ENCODE results near the gene GMPR.
"Not testable (repeated sequence)": the region's sequence is repeated elsewhere in the genome, so short reads cannot be mapped to it uniquely, and the experiment has no call there.

The GMPR gene

DNA sequence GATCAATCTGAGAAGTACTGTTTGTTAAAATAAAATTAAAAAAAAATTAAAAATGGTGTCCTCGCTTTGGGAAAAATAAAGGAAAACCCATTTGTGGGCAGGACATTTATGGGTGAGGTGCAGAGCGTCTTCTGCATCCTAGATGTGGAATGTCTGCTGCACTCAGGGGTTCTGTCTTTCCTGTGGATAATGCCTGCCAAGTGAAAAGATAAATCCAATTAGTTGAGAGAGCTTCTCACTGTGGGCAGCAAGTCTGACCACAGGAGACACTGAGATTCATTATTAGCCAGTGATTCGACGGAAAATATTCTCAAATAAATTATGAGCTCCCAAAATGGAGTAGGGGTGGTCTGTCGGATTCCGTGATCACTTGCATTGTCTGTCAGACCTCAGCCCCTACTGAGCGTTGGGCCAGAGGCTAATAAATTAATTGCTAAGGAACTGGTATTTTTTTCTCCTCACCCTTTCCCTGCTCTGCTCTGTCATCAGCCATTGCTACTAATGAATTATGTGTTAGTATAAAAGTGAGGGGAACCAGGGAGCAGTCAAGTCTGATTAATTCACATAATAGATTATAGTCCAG, 10.0 kb downstream of the GMPR start:
- Histone ChIP-seq H3K4me1 (ENCODE audit: control insufficient read depth, insufficient read depth, low read length) (peaks cover 1% of the 10 kb centered on the region; the same call in 1 of the 2 replicates), H3K36me3 (ENCODE audit: control insufficient read depth, insufficient read depth, low read length) (no peaks in the 10 kb centered on the region), H3K9me3 (ENCODE audit: control insufficient read depth, insufficient read depth, low read length) (no peaks in the 10 kb centered on the region), H3K4me3 (ENCODE audit: low read length) (no peak overlapping the region), H3K27ac (ENCODE audit: low read length) (no peak overlapping the region), H3K27me3 (ENCODE audit: control insufficient read depth, insufficient read depth, low read length) (no peaks in the 10 kb centered on the region)
- DNase-seq (ENCODE audit: low read depth, low spot score) = no peak
- WGBS (ENCODE audit: insufficient coverage, insufficient read length) = no CpG with 5 or more reads among the region's 7 CpGs

DNA sequence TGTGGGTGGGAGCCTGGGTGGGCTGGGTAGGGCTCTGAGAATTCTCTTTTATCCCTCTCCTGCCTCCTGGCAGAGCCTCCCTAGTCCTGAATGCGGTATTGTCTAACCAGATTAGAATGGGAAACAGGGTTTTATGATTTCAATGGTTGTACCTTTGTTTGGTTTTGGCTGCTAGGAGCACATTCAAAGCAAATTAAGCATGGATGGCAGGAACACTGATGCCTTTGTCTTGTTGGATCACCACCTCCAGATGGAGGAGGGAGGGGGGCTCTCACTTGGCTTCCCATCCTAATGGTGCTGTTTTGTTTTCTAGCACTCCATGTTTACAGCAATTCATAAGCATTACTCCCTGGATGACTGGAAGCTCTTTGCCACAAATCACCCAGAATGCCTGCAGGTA, 11.6 kb downstream of the GMPR start:
- DNase-seq (ENCODE audit: low read depth, low spot score) = no peak
- no peaks in the 10 kb centered on the region for H3K9me3 ChIP-seq (ENCODE audit: control insufficient read depth, insufficient read depth, low read length)
- peaks cover 1% of the 10 kb centered on the region; the same call in 1 of the 2 replicates for H3K4me1 ChIP-seq (ENCODE audit: control insufficient read depth, insufficient read depth, low read length)
- no peak overlapping the region for H3K4me3 ChIP-seq (ENCODE audit: low read length)
- no peaks in the 10 kb centered on the region for H3K27me3 ChIP-seq (ENCODE audit: control insufficient read depth, insufficient read depth, low read length)
- no peaks in the 10 kb centered on the region for H3K36me3 ChIP-seq (ENCODE audit: control insufficient read depth, insufficient read depth, low read length)
- no peak overlapping the region for H3K27ac ChIP-seq (ENCODE audit: low read length)
- no CpG with 5 or more reads among the region's 1 CpG for WGBS (ENCODE audit: insufficient coverage, insufficient read length)

DNA sequence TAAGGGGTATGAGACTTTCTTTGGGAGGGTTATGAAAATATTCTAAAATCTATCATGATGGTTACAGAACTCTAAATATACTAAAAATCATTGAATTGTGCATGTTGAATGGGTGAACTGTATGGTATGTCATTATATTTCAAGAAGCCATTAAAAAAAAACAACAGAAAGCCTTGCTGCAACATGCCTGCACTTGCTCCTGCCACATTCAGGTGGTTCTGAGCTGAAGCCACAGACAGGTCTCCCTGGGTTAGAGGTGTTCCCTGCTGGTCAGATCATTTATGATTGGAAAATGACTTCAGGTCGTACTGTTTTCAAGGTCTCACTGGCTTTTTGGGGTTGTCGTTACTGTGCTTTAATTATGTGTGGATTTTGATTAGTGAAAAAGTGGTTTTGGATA, 13.3 kb downstream of the GMPR start:
- Histone ChIP-seq H3K4me3 (ENCODE audit: low read length) (no peak overlapping the region), H3K9me3 (ENCODE audit: control insufficient read depth, insufficient read depth, low read length) (no peaks in the 10 kb centered on the region), H3K27ac (ENCODE audit: low read length) (no peak overlapping the region), H3K36me3 (ENCODE audit: control insufficient read depth, insufficient read depth, low read length) (no peaks in the 10 kb centered on the region), H3K4me1 (ENCODE audit: control insufficient read depth, insufficient read depth, low read length) (no peaks in the 10 kb centered on the region), H3K27me3 (ENCODE audit: control insufficient read depth, insufficient read depth, low read length) (no peaks in the 10 kb centered on the region)
- no CpG with 5 or more reads among the region's 2 CpGs for WGBS (ENCODE audit: insufficient coverage, insufficient read length)
- DNase-seq (ENCODE audit: low read depth, low spot score) = no peak

DNA sequence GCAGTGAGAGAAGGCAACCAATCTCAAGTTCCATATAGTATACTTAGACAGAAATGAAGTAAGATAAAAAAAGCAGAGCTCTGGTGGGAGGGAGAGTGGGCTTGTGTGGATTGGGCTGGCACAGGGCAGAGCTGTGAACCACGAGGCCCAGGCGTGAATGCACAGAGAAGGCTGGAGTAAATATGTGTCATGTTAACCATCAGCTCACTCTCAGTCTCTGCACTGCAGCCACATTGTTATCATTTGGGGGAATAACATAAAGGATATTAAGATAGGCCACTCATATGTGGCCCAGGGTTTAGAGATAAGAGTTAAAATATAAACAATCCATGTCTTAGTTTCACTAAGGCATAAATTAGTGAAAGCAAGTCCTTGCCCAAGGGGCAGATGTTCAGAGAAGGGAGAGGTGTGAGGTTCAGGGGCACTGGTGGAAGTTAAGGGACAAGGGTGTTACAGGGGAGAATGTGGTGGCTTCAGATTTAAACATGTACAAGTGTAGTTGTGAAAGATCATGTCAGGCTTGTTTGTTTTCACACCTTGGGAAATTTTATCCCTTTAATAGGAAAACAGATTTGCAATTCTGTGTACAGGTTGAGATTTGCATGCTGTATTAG, 14.4 kb downstream of the GMPR start:
- no peak for DNase-seq (ENCODE audit: low read depth, low spot score)
- no CpG with 5 or more reads among the region's 2 CpGs for WGBS (ENCODE audit: insufficient coverage, insufficient read length)

DNA sequence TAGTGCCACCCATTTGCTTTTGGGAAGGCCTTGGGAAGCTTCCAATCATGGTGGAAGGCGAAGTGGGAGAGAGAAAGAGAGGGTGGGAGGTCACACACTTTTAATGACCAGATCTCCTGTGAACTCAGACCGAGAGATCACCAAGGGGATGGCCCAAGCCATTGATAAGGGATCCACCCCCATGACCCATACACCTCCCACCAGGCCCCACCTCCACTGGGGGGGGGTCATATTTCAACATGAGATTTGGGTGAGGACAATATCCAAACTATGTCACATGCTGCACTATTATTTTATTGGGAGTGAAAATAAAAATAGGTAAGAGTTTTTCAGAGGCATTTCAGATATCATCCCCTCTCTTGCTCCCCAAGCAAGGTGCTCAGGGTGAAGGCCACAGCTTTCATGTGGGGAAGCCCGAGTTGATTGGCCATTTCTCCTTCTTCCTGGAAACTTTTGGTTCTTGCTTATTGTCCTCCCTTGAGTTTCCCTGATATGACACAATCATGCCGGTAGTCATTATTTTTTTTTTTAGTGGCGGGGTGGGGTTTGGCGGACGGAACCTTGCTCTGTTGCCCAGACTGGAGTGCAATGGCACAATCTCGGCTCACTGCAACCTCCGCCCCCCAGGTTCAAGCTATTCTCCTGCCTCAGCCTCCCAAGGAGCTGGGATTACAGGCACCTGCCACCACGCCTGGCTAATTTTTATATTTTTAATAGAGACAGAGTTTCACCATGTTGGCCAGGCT, 15.2 kb downstream of the GMPR start:
- no CpG with 5 or more reads among the region's 10 CpGs for WGBS (ENCODE audit: insufficient coverage, insufficient read length)
- no peak overlapping the region for H3K27ac ChIP-seq (ENCODE audit: low read length)
- H3K4me1 ChIP-seq (ENCODE audit: control insufficient read depth, insufficient read depth, low read length) = no peaks in the 10 kb centered on the region; the same call in 1 of the 2 replicates
- DNase-seq (ENCODE audit: low read depth, low spot score) = no peak
- H3K9me3 ChIP-seq (ENCODE audit: control insufficient read depth, insufficient read depth, low read length) = no peaks in the 10 kb centered on the region
- no peak overlapping the region for H3K4me3 ChIP-seq (ENCODE audit: low read length)
- no peaks in the 10 kb centered on the region for H3K36me3 ChIP-seq (ENCODE audit: control insufficient read depth, insufficient read depth, low read length)
- no peaks in the 10 kb centered on the region for H3K27me3 ChIP-seq (ENCODE audit: control insufficient read depth, insufficient read depth, low read length)

More for the DNA sequence above, 14.4 kb downstream of the GMPR start:
- no peaks in the 10 kb centered on the region for H3K36me3 ChIP-seq (ENCODE audit: control insufficient read depth, insufficient read depth, low read length)
- H3K27ac ChIP-seq (ENCODE audit: low read length) = no peak overlapping the region
- no peaks in the 10 kb centered on the region for H3K4me1 ChIP-seq (ENCODE audit: control insufficient read depth, insufficient read depth, low read length)
- no peaks in the 10 kb centered on the region for H3K27me3 ChIP-seq (ENCODE audit: control insufficient read depth, insufficient read depth, low read length)
- H3K4me3 ChIP-seq (ENCODE audit: low read length) = no peak overlapping the region
- H3K9me3 ChIP-seq (ENCODE audit: control insufficient read depth, insufficient read depth, low read length) = no peaks in the 10 kb centered on the region

DNA sequence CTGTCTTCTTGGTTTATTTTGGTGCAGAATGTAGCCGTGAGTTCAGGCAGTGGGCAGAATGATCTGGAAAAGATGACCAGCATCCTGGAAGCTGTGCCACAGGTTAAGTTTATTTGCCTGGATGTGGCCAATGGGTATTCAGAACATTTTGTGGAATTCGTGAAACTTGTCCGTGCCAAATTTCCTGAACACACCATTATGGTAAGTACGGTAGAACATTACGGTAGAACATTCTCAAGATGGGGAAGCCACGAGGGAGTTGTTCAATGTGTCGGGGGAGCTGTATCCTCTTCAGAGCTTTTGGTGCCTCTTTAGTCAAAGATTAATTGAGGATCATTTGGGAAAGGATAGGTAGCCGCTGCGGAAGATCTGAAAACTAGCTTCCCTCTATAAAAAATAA, 16.1 kb downstream of the GMPR start:
- Histone ChIP-seq H3K27ac (ENCODE audit: low read length) (no peak overlapping the region), H3K9me3 (ENCODE audit: control insufficient read depth, insufficient read depth, low read length) (no peaks in the 10 kb centered on the region), H3K4me3 (ENCODE audit: low read length) (no peak overlapping the region), H3K4me1 (ENCODE audit: control insufficient read depth, insufficient read depth, low read length) (no peaks in the 10 kb centered on the region; the same call in 1 of the 2 replicates), H3K36me3 (ENCODE audit: control insufficient read depth, insufficient read depth, low read length) (no peaks in the 10 kb centered on the region), H3K27me3 (ENCODE audit: control insufficient read depth, insufficient read depth, low read length) (no peaks in the 10 kb centered on the region)
- DNase-seq (ENCODE audit: low read depth, low spot score) = no peak
- no CpG with 5 or more reads among the region's 9 CpGs for WGBS (ENCODE audit: insufficient coverage, insufficient read length)

DNA sequence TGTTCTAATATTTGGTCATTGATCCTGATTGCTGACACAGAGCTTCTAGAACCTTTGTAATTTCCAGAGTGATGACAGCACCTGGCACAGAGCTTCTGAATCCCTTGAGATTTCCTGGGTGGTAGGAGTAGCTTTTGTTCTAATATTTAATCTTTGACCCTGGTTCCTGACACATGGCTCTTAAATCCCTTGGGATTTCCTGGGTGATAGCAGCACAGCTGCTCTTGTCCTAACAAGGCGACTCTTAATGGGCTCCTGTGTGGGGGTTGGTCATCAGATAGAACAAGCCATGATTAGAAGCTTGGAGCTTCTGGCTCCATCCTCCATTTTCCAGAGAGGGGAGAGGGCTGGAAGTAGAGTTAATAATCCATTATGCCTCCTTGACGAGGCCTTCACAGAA, 18.4 kb downstream of the GMPR start:
- H3K9me3 ChIP-seq (ENCODE audit: control insufficient read depth, insufficient read depth, low read length) = no peaks in the 10 kb centered on the region
- no peak overlapping the region for H3K27ac ChIP-seq (ENCODE audit: low read length)
- H3K4me3 ChIP-seq (ENCODE audit: low read length) = no peak overlapping the region
- H3K4me1 ChIP-seq (ENCODE audit: control insufficient read depth, insufficient read depth, low read length) = no peaks in the 10 kb centered on the region; the same call in 1 of the 2 replicates
- no CpG with 5 or more reads among the region's 2 CpGs for WGBS (ENCODE audit: insufficient coverage, insufficient read length)
- H3K36me3 ChIP-seq (ENCODE audit: control insufficient read depth, insufficient read depth, low read length) = no peaks in the 10 kb centered on the region
- DNase-seq (ENCODE audit: low read depth, low spot score) = no peak
- H3K27me3 ChIP-seq (ENCODE audit: control insufficient read depth, insufficient read depth, low read length) = no peaks in the 10 kb centered on the region

DNA sequence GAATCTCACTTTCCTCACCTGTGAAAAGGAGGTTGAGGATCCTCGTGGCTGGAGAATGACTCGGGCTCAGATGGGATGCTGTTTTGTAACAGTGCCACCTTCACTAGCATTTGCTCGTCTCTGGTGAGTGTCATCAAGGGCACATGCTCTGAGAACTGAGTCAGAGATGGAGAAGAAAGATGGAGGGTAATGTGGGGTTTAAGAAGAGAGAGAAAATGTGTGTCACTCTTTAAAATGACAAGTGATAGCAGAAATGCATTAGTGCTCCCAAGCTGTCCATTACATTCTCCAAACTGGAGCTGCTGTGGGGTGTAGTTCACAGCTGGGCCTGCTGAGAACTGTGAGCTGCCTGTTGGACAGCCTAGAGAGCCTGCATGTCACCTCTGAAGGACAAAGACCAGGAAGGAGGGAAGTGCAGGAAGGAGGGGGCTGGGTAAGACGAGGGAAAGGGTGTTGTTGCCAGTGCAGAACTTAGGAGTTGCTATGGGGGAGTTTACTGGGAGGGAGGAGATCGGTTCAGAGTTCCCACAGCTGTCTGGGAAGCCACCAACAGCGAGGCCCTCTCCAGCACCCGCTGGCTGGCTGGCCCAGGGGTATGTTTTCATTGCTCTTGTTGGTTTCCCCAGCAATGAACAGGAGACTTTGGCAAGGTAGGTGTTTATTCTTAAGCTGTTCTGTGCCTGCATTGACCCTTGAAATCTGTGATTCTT, 19.8 kb downstream of the GMPR start:
- WGBS (ENCODE audit: insufficient coverage, insufficient read length) = no CpG with 5 or more reads among the region's 7 CpGs

DNA sequence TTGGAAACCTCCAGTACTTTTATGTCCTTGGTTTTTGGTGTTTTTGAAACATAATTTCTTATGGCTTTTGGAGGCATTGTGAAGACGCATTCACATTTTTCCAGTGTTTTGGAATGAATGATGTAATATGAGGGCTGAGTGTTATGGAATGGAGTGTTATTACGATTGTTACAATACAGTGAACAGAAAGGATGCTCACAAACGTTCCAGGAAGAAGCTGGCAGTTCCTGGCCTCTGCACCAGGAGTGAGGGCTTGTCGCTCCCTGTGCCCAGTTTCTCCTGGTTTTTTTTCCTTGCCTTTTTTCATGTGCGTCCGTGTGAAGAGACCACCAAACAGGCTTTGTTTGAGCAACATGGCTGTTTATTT, 20.3 kb downstream of the GMPR start:
- Histone ChIP-seq H3K4me1 (ENCODE audit: control insufficient read depth, insufficient read depth, low read length) (no peaks in the 10 kb centered on the region; the same call in 1 of the 2 replicates), H3K9me3 (ENCODE audit: control insufficient read depth, insufficient read depth, low read length) (no peaks in the 10 kb centered on the region), H3K27ac (ENCODE audit: low read length) (no peak overlapping the region), H3K4me3 (ENCODE audit: low read length) (no peak overlapping the region), H3K27me3 (ENCODE audit: control insufficient read depth, insufficient read depth, low read length) (no peaks in the 10 kb centered on the region), H3K36me3 (ENCODE audit: control insufficient read depth, insufficient read depth, low read length) (no peaks in the 10 kb centered on the region)
- no peak for DNase-seq (ENCODE audit: low read depth, low spot score)
- WGBS (ENCODE audit: insufficient coverage, insufficient read length) = 100% methylated on average over 2 of the region's 6 CpGs

More for the DNA sequence above, 19.8 kb downstream of the GMPR start:
- H3K4me3 ChIP-seq (ENCODE audit: low read length) = no peak overlapping the region
- no peaks in the 10 kb centered on the region for H3K27me3 ChIP-seq (ENCODE audit: control insufficient read depth, insufficient read depth, low read length)
- H3K27ac ChIP-seq (ENCODE audit: low read length) = no peak overlapping the region
- DNase-seq (ENCODE audit: low read depth, low spot score) = no peak
- no peaks in the 10 kb centered on the region for H3K9me3 ChIP-seq (ENCODE audit: control insufficient read depth, insufficient read depth, low read length)
- H3K36me3 ChIP-seq (ENCODE audit: control insufficient read depth, insufficient read depth, low read length) = no peaks in the 10 kb centered on the region
- no peaks in the 10 kb centered on the region; the same call in 1 of the 2 replicates for H3K4me1 ChIP-seq (ENCODE audit: control insufficient read depth, insufficient read depth, low read length)

DNA sequence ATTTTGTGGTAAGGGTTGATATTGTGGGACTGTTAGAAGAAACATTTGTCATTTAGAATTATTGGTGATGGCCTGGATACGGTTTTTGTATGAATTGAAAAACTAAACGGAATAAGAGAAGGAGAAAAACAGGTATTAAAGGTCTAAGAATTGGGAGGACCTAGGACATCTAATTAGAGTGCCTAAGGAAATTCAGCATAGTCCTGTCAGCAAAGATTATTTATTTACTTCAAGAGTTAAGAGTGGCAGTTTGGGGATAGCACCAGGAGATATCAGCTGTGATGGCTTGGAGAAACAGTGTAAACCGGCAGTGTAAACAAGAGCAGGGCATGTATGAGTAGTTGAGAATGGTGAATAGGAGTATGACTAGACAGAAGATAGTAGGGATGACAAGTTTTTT, 21.2 kb downstream of the GMPR start:
- not testable (repeated sequence) for H3K4me1 ChIP-seq (ENCODE audit: control insufficient read depth, insufficient read depth, low read length); DNase-seq (ENCODE audit: low read depth, low spot score); H3K27me3 ChIP-seq (ENCODE audit: control insufficient read depth, insufficient read depth, low read length); H3K27ac ChIP-seq (ENCODE audit: low read length); H3K4me3 ChIP-seq (ENCODE audit: low read length); H3K9me3 ChIP-seq (ENCODE audit: control insufficient read depth, insufficient read depth, low read length); H3K36me3 ChIP-seq (ENCODE audit: control insufficient read depth, insufficient read depth, low read length)
- no CpG with 5 or more reads among the region's 3 CpGs for WGBS (ENCODE audit: insufficient coverage, insufficient read length)

Measured in iPS DF 6.9 (cell line).